Stimulated activated CD4-positive, alpha-beta T cell treated with anti-CD3 and anti-CD28 coated beads, Interleukin-2, amount 100 ng/mL, for 4 hours (primary cell): ENCODE data around the gene RPS3.

Experiments used
- DNase-seq: peaks from one replicate; pipeline ENCODE4 v3.0.0-alpha.2; 2020; ENCODE audit warnings: low read depth

The RPS3 gene

DNA sequence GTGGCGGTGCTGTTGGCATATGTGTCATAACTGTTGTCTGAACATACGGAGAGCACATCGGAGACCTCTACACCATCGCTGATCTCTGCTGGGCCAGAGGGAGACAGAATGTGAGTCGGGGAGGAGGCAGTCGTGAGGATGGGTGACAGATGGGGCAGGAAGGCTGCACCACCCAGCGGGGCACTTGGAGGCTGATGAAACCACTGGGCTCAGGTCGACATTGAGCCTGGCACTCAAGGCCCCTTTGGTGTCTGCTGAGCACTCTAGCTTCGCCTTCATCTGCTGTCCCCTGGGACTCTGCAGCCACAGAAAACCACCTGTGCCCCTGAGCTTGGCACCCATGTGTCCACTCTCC lies 36.2 kb downstream of the RPS3 start:
- DNase-seq: no peak

DNA sequence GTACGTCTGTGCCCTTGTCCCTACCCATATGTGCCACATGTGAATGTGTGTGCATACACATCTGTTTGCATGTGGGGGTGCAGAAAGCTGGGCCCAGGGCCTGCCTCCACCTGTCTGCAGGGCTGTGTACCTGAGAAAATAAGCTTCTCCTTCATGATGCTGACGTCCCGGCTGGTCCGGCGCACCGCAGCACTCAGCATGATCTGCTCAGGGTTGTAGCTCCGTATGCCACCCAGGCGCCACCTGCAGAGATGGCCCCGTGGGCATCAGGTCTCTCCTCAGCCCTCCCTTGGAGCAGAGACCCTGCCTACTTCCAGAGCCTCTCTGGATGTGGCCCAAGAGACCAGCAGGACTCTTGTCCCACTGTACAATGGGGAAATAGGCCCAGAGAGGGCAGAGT lies 37.5 kb downstream of the RPS3 start:
- DNase-seq: no peak

DNA sequence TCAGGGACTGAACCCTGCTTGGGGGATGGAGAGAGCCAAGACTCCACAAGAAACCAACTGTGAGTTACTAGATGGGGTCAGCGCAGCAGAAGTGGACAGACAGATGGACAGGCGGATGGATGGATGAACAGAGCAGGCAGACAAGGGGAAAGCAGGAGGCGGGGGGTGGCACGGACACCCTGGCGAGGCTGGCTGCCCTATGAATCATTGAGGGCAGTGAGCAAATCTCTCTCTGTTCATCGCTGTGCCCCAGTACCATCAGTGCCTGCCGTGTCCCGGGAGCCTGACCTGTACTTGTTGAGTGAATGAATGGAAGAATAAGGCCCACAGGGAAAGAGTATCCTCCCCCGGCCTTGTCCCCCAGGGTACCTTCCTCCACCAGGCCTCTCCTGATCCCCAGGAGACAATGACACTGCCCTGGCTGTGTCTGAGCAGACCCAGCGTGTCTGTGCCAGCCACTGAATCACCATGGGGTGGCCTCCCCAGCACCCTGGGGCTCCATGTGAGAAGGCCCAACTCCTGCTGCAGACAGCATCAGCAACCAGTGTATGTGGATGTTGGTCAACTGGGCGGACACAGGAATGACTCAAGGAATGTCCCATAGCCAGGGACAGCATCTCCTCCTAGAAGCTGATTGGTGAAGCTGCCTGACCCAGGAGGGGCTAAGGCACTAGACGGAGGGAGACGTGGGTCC lies 38.8 kb downstream of the RPS3 start:
- no peak for DNase-seq

DNA sequence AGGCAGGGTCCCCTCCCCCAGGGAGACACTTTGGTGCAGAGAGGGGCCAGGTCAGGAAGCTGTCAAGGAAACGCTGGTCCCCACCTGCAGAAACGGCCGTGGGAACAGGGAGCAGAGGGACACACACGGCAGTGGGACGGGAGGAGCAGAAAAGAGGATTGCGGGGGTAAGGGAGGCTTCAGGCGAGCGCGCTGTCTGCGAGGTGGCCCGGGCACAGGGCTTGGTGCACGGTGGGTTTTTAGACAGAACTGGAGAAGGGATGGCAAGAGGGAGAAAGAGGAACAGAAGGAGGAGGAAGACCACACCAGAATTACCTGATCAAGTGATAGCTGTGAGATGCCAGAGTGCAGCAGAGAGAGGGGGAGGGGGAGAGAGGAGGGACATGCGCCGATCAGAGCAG lies 39.7 kb downstream of the RPS3 start:
- no peak for DNase-seq

DNA sequence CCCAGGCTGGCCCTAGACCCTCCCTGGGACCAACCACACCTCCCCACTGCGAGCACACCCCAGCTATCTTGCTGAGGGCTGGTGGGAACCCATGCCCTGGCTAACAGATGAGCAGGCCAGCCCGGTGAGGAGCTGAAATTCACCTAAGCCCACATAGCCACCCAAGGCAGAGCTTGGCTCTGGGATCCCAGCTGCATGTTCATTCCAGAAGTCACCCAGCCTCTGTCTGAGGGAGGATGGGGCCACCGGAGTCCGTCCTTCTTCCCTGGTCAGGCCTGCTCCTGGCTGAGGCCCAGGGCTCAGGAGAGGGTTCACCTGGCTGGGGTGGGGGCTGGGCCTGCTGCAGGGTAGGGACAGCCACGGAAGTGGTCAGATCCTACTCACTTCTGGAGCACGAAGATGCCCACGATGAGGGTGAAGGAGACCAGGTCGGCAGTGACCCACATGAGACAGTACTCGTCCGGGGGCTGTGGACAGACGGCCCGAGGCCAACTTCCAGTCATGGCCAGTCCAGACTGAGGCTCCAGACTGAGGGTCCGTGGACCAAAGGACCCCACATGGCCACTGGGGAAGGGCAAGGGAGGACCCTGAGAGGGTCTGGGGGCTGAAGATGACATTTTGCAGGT lies 40.3 kb downstream of the RPS3 start:
- no peak for DNase-seq

DNA sequence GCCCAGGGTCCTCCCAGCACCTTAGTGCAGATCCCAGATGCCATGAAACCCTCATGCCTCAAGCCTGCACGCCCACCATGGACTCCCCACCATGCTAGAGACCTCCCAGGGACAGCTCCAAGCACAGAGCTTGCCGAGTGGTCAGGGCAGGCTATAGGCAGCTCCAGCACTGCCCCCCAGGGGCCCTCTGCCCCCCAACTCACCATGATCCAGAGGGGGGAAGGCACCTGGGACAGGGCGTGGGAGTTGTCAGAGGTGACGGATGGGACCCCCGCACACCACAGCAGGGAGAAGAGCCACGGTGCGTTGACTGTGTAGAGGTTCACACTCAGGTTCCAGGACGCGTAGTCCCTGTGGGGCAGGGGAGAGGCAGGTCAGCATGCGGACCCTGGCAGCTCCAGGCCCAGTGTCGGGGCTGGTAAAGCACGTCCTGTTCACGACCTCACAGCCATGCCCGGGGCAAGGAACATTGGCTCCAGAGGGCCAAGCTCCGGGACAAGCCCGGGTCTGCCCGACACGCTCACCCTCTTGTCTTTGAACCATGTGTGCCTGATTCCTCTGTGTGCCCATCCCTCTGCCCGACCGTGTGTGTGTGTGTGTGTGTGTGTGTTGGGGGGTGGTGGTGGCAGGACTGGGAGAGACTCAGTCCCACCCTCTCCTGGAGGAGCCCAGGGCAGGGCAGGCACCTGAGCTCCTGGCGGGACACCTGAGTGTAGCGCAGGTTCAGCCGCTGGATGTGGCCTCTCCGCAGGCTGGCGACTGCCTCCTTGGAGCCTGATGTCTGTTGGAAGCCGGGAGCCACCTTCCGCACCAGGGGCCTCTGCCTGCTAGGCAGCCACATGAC lies 41.9 kb downstream of the RPS3 start:
- no peak for DNase-seq

DNA sequence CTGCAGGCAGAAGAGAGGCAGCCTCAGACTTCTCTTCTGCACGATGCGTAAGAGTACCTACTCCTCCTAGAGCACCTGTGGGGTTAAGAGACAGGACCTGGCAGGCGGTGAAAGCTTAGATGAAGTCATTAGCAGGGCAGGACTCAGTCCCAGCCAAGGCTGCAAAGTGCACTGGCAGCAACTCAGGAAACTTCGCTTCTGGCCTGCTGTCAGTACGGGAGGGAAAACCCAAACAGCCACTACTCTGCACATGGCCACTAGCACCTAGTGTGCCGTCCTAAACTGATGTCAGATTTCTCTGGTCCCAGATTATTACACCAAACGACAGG lies 42.5 kb downstream of the RPS3 start:
- no peak for DNase-seq

DNA sequence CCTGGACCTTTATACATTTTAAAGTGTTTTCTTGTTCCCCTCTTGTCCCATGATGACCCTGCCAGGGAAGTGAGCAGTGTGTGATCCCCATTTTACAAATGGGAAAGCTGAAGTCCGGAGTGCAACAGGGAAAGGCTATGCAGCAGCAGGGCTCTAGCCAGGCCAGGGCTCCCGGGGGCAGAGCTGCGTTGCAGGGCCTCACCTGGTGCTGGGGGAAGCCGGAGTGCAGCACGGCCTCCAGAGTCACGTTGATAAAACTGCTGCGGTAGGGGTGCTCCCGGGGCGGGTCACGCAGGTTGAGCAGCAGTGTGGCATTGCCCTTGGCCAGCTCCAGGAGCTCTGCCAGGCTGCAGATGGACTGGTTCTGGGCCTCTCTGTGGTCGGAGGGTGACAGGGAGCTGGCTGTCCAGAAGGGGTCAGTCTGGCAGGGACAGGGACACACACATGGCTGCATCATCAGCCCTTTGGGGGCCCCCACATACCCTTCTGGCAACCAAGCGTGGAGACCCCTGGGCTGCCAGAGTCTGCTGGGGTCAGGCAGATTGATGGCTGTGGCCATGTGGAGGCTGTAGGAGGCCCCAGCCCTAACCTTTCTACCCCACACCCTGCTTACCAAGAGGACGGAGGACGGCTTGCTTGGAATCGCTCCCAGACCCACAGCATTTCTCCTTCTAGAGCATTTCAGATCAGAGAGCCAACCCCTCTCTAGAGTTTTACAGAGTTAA lies 43.0 kb downstream of the RPS3 start:
- DNase-seq: no peak

DNA sequence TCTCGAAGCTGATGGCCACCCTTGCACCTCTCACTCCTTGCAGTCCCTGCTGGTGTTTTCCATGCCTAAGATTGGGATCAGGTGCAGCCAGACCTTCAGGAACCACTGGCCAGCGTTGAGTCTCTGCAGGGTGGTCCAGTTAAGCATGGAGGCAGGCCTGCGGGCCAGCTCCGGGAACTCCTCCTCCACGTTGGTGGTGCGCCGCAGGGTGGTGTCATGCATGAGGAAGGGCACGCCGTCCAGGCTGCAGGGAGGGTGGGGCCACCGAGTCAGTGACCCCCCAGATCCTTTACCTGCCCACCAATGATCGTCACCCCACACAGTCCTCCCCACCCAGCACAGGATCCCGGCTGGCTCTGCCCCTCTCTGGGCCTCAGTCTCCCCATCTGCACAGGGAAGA lies 43.7 kb downstream of the RPS3 start:
- no peak for DNase-seq

DNA sequence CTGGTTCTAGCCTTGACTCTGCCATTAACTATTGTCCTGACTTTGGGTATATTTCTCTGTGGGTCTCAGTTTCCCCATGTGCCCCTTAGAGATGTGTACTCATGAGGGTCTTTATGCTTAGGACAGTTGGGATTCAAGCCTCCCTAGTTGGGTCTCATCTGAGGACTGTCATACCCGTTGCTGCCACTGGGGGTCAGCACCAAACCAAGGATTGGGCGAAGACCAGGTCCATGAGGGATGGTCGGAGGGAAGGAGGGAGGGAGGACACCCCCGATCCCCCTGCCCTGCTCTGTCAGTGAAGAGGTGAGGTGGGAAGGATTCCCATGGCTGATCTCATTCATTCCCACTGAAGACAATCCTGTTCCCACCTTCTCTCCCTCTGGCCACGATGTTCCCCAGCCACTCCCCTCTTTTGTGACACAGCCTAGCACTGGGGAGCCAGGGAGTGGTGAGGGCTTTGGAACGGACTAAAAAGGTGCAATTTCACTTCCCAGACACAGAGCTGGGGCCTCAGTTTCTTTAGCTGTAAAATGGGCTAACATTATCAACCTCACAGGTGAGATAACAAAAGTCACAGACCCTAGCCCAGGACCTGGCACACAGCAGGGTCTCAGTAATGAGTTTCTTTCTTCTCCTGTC lies 46.1 kb downstream of the RPS3 start:
- peak; percentile 60 for DNase-seq

DNA sequence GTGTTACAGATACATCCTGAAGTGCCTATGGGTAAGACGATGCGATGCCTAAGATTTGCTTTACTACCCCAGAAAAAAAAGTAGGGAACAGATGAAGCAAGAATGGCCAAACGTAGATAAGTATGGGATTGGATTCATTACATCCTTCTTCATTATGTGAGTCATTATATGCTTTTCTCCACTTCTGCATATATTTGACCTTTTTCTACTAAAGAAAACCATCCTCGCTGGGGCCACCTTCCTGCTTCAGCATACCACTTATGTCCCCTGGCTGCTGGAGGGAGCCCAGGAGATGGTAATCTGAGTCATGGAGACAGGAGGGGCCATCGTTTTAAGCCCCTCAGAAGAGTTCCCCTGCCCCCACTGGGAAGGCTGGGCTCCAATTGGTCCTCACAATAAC lies 48.1 kb downstream of the RPS3 start:
- DNase-seq: no peak

DNA sequence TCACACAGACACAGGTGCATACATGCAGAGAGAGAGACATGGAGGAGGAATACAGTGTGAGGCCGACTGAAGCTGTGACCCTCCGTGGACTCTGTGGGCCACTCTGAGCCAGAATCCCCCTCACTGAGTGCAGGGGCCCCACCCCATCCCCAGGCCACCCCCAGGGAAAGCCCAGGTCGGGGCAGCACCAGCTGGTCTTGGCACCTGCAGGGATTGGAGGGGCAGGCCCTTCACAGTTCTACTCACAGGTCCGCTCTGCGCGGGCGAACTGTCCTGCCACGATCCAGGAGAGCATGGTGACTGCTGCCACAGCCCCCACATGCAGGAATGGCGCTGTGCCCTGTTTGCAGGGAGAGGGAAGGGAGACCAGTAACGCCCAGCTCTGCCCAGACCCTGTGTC lies 50.0 kb downstream of the RPS3 start:
- no peak for DNase-seq

DNA sequence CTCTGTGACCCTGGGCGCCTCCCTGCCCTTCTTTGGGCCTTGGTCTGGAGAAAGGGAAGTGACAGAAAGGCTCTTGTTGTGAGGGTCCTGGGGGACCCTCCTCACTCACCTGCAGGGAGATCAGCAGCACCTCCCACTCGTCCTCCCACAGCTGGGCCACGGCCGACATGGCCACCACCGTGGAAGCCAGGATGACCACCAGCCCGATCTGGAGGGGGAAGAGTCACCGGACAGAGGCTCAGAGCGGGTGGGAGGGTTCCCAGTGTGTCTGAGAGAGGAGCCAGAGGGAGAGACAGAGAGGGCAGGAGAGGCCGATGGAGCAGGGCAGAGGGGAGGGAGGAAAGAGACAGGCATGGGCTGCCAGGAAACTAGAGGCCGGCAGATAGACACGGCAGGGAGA lies 50.5 kb downstream of the RPS3 start:
- no peak for DNase-seq

DNA sequence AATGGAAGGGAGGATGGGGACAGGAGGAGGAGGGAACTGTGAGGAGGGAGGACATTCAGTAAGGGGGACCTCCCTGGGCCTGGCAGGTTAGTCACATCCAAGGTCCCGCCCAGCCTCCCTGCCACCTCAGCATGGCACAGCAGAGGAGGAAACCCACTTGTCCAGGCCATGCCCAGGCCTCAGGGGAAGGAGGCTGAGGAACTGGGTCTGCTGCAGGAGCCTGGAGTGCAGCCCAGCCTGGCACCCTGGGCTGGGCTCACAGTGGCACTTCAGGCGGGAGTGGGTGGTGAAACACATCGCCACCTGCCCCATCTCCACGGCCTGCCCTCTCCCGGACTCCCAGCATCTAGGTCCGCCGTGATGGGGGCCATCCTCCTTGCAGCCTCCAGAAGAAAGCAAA lies 50.9 kb downstream of the RPS3 start:
- DNase-seq: no peak

DNA sequence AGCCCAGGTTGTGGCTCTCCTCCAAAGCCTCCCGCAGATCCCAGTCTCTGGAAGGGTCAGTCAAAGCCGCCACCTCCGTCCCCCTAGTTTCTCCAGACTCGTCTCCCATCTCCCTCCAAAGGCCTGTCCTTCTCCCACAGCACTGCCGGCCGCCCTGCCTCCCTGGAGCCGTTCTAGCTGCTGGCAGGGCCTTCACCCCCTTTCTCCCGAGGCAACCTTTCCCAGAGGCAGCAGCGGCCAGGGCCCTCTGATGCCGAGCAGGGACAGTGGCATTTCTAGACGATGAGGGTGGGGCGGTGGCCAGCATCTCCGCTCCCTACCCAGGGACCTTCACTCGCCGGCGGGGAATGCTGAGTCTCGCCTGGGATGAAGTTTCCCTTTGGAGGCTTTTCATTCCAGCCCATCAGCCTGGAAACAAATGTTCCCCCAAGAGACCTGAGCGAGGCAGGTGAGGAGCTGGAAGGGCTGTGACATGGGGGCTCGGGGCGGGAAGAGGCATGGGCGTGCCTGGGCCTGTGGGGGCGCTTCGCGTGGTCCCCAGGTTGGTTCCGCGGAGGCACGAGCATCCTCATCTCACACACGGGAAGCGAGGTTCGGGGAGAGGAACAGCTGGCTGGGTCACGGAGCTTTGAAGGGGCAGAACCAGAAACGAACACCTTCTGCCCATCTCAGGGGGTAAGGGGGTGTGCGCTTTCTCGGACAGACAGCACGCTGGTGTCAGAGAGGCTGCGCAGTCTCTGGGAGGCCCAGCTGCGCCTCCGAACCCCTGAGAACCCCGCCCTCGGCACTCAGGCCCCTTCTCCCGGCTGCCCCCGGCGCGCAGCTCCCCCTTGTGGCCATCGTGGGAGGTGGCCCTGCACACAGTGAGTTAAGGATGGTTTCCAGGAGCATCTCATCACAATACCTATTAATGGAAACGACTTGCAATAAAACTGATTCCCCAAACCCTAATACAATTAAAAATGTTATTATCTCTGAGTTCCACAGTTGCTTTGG lies 51.8 kb downstream of the RPS3 start:
- no peak for DNase-seq

DNA sequence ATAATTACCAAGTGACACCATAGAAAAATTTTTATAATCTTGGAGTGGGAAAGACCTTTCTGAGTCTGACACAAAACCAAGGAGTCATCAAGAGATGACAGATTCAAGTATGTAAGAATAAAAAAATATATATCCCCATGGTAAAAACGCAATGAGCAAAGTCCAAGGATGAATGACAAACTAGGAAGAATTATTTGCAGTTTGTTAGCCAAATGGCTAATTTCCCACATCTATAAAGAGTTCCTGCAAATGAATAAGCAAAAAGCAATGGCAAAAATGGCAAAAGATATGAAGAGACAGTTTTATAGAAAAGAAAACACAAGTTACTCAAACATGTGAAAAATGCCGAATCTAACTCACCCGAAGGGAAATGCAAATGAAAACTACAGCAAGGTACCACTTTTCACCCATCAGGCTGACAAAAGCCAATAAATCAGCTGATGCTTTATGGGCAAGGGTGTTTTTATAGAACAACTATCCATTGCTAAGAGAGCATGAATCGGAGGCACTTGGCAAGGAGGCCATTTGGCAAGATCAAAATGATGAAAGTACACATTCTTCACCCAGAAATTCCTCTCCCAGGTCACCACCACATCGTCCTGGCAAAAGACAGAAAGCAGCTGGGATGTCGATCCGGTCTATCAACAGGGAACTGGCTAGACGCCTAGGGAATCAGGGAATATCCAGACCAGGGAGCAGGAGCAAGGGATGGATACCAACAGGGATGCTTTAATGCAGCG lies 54.8 kb downstream of the RPS3 start:
- no peak for DNase-seq

DNA sequence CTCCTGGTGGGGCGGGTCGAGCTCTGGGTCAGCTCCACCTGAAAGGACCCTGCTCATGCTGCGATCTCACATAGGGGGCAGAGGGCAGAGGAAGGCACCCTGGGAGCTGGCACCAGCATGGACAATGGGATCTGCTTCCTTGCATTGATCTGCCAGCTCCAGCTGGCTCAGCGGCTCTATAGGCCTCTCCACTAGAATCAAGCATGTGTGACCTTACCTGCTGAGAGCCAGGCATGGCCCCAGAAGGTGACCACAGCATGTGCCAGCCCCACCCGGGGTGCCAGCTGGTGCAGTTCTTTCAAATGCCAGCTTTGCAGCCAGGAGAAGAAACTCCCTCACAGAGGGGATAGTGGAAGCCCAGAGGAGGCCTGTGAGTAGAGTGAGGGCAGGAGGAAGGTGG lies 55.7 kb downstream of the RPS3 start:
- no peak for DNase-seq
